A673 (cell line): Measurements from ENCODE around the gene LRRC74B.

Experiments used
- EZH2 ChIP-seq: fragments of 200-600 bp; sonication (generic); IDR thresholded peaks from 2 replicates; pipeline ENCODE4 v1.6.1; 2017; ENCODE audit warnings: borderline replicate concordance, low read depth, mild to moderate bottlenecking, mixed read lengths, antibody characterized with exemption, low read length; ENCODE audit not compliant: poor library complexity, severe bottlenecking
- TF ChIP-seq, protein P1 (sequence below): fragments of 300-800, 200-600 bp; sonication (generic); conservative IDR thresholded peaks from 2 replicates; pipeline ENCODE4 v1.5.1; 2017; ENCODE audit warnings: low read depth, mild to moderate bottlenecking, antibody characterized with exemption, low read length, moderate library complexity, mixed read lengths

DNA sequence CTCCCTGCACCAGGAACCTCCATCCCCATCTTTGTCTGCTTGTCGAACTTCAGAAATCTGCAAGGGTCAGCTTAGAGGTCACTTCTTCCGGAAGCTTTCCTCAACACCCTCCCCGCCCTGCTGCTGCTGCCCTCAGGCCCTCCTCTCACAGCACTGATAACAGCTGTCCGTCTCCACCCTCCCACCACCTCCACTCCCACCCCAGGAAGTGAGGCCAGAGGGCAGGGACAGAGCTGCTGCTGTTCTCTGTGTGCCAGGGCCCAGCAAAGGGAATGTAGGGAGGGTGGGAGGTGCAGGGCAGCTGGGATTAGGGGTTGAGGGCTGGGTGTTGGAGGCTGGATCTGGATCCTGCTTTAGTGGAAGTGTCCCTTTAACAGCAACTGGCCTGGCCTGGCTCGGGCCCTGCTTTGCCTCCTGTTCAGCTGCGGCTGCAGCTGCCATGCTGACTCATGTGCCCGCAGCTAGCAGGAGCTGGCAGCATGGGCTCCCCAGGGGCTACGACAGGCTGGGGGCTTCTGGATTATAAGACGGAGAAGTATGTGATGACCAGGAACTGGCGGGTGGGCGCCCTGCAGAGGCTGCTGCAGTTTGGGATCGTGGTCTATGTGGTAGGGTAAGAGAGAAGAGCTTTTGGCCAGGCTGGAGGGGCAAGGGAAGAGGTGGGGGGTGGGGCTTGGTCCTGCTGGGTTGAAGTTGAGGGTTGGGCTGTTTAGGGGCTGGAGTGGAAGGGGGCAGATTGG is 30.9 kb upstream of the LRRC74B start, which contains the start of gene P2RX6:
- no peak for TF ChIP-seq EZH2
- TF ChIP-seq, protein P1, sequence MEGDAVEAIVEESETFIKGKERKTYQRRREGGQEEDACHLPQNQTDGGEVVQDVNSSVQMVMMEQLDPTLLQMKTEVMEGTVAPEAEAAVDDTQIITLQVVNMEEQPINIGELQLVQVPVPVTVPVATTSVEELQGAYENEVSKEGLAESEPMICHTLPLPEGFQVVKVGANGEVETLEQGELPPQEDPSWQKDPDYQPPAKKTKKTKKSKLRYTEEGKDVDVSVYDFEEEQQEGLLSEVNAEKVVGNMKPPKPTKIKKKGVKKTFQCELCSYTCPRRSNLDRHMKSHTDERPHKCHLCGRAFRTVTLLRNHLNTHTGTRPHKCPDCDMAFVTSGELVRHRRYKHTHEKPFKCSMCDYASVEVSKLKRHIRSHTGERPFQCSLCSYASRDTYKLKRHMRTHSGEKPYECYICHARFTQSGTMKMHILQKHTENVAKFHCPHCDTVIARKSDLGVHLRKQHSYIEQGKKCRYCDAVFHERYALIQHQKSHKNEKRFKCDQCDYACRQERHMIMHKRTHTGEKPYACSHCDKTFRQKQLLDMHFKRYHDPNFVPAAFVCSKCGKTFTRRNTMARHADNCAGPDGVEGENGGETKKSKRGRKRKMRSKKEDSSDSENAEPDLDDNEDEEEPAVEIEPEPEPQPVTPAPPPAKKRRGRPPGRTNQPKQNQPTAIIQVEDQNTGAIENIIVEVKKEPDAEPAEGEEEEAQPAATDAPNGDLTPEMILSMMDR: no peak
